SHP77 treated with DMSO at 0.1 percent for 48 hours (cell line): ENCODE measurements around the gene CRKL.
"Not testable (repeated sequence)": the region's sequence is repeated elsewhere in the genome, so short reads cannot be mapped to it uniquely, and the experiment has no call there.

Experiments
- DNase-seq: peaks from one replicate; lab custom pipeline; 2025; lab: John Stamatoyannopoulos, UW

CRKL gene

DNA sequence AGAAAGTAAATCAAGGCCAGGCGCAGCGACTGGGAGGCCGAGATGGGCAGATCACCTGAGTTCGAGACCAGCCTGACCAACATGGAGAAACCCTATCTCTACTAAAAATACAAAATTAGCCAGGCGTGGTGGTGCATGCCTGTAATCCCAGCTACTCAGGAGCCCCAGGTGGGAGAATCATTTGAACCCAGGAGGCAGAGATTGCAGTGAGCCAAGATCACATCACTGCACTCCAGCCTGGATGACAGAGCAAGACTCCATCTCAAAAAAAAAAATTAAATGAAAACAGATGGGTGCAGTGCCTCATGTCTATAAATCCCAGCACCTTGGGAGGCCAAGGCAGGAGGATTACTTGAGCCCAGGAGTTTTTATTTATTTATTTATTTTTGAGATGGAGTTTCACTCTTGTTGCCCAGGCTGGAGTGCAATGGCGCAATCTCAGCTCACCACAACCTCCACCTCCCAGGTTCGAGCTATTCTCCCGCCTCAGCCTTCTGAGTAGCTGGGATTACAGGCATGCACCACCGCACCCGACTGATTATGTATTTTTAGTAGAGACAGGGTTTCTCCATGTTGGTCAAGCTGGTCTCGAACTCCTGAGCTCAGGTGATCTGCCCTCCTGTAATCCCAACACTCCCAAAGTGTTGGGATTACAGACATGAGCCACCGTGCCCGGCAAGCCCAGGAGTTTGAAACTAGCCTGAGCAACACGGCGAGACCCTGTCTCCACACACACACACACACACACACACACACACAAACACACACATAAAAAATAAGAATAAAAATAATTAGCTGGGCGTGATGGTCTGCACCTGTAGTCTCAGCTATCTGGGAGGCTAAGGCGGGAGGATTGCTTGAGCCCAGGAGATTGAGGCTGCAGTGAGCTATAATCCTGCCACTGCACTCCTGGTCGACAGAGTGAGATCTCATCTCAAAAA, 15.8 kb upstream of the CRKL start:
- not testable (repeated sequence) for DNase-seq

DNA sequence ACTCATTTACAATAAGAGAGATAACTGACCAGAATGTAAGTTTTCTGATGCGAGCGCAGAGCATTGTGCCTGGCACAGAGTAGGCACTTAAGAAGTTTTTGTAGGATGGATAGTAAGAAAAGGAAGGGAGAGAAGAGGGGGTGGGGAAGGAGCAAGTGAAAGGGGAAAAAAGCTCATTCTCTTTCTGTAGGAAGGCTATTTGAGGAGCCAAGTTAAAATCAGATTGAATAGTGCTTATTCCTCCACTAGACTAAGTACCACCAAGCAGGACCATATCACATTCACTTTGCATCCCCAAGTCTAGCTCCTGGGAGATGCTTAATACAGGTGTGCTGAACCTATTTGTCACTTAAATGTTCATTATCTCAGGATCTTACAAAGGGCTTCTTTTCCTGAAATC, 14.1 kb upstream of the CRKL start:
- DNase-seq, result no peak

DNA sequence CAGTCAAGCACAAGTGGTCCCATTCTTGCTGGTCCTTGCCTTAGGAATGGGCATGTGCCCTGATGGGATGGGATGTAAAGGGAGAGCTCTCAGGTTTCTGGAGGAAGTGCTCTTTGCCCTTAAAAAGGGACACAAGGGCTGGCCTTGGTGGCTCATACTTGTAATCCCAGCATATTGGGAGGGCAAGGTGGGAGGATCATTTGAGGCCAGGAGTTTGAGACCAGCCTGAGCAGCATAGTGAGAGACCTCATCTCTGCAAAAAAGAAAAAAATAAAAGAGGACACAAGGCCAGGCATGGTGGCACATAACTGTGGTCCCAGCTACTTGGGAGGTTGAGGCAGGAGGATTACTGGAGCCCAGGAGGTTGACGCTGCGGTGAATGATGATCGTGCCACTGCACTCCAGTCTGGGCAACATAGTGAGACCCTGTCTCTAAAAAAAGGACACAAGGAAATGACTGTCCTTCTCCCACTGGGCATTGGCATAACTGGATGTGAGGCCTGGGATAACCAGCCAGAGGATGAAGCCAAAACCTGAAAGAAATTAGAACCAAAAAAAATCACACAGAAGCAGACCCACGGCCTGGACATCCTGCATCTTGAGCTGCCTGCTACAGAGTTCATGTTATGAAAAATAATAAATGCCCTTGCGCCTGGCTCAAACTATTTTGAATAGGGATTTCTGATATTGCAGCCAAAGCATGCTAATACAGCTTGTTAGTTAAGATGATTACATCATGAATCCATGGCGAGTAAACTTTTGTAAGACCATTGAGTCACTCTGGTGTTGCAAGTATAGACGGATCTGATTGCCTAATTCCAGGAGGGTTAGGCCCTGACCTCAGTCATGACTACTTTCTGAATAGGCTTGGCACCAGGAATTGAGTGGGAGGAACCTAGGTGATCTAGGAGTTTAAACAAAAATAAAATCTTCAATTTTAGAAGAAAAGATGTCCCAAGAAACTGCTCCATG, 12.9 kb upstream of the CRKL start:
- DNase-seq, result no peak

DNA sequence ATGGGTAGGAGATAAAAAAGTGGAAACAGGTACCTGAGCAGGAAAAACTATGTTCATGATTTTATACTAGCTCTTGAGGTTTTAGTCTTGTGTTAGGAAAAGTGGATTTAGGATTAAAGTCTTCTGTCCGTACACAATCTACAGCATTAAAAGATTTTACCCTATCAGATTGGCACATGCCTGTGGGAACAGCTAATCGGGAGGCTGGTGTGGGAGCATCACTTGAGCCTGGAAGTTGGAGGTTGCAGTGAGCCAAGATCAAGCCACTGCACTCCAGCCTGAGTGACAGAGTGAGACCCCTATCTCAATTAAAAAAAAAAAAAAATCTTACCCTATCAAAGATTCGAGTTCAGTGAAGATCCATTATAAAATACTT, 12.2 kb upstream of the CRKL start:
- DNase-seq, result no peak

DNA sequence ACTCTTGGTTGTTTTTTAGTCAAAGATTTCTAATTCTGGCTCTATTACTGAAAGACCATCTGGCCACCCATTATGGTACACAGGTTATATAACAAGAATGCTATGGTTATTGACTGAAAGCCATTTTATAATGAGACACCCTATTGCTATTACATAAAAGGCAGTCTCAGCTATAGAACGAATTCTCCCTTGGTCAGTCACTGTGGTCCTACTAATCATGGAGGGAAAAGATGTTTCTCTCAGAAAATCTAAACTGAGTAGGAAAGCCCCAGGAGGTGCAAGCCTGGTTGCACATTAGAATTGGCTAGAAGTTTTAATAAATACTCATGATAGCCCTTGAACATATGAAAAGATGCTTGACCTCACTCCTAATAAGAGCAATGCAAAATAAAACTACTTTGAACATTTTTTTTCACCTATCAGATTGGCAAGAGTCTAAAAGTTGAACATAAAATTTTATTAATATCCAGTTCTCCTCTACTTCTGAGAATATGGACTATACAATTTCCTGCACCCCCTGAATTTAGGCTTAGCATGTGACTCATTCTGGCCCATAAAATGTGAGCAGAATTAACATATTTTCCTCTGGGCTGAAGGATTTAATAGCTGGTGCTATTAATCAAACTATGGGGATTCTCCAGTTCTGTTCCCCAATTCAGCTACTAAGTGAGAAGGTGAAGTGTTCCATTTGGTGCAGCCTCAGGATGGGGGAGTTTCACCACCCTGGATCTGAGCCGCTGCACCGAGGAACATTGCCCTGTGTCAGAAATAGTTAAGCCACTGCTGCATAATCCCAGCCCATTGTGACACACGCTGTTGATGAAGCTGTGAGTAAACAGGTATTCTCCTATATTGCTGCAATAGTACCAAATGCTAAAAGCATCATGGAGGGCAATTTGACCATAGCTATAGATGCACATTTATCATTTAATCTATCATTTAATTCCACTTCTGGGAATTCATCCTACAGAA, 11.5 kb upstream of the CRKL start:
- DNase-seq, result no peak

DNA sequence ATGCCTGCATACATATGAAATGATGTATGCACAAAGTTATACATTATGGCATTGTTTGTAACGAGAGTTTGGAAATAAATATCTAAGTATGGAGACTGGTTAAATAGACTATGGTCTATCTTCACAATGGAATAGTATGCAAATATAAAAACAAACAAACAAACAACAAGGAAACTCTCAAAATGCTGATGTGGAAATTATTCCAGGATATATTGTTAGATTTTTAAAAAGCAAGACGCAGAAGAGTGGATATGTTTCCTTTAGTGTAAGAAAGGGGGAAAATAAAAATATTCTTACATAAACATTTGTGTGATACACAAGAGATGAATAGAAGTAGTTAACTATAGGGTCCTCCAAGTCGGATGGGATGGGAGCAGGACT, 10.8 kb upstream of the CRKL start:
- no peak for DNase-seq

DNA sequence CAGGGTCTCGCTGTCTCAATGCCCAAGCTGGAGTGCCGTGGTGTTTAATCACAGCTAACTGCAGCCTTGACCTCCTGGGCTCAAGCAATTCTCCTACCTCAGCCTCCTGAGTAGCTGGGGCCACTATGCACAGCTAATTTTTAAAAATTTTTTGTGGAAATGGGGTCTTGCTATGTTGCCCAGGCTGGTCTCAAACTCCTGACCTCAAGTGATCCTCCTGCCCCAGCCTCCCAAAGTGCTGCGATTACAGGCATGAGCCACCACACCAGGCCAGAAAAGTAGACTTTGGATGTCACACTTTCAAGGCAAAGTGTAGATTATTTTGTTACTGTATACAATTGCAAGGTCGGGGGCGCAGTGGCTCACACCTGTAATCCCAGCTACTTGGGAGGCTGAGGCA, 8.5 kb upstream of the CRKL start:
- DNase-seq, result not testable (repeated sequence)

DNA sequence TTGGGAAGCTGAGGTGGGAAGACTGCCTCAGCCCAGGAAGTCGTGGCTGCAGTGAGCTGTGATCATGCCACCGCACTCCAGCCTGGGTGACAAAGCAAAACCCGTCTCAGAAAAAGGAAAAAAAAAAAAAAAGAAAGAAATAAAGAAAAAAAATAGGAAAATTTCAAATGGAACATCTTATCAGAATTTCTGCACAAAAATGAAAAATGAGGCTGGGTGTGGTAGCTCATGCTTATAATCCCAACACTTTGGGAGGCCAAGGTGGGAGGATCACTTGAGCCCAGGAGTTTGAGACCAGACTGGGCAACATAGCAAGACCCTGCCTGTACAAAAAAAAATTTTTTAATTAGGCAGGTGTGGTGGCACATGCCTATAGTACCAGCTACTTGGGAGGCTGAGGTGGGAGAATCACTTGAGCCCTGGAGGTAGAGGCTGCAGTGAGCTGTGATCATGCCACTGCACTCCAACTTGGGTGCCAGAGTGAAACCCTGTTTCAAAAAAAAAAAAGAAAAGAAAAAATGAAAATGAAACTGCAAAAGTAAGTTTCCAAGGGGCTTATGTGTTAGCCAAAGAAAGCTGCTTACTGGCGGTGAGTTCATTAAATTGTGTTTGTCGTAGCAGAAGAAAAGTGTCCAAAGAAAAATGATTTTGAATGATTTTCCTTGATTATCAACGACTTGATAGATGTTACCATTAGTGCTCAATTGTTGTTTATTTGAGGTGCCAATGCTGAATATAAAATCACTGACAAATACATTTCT, 7.5 kb upstream of the CRKL start:
- DNase-seq, result no peak

DNA sequence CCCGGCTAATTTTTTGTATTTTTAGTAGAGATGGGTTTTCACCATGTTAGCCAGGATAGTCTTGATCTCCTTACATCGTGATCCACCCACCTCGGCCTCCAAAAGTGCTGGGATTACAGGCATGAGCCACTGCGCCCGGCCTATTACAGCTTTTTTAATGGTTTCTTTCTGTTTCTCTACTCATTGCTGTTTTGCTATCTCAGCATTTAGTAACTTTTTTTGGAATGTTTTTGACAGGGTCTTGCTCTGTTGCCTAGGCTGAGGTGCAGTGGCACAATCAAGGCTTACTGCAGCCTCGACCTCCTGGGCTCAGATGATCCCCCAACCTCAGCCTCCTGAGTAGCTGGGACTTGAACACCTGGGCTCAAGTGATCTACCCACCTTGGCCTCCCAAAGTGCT, 4.7 kb upstream of the CRKL start:
- no peak for DNase-seq

DNA sequence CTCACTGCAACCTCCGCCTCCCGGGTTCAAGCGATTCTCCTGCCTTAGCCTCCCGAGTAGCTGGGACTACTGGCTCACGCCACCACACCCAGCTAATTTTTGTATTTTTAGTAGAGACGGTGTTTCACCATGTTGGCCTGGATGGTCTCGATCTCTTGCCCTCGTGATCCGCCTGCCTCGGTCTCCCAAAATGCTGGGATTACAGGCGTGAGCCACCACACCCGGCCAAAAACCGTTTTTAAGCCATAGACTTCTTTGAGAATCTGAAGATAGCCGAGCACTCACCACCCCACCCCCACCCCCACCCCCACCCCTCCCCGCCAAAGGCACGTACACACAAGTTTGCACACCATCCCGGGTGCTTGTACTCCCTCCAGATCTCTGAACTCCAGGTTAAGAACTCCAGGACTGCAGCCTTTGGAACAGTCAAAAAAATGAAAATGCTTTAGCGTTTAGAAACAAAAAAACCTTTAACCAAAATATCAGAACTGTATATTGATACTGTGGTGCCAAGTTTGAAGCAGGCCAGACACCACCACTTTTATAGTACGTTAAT, 1.5 kb downstream of the CRKL start:
- DNase-seq, result no peak

DNA sequence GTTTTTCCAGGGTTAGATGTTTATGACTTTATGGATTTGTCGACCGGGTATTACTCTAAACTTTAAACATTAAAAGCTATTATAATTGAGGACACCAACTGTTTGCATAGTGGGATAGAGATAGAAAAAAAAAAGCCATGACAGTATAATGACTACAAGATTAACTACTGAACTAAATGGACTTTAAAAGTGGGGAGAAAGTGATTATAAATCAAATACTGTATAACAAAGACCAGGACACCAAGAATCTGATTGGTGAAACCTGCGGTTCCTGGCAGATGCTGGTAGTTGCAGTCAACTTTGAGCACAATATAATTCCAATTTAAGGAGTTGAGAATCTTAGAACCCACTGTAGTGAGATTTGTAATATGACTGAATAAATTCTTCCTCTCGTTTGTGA, 2.5 kb downstream of the CRKL start:
- DNase-seq, result no peak

DNA sequence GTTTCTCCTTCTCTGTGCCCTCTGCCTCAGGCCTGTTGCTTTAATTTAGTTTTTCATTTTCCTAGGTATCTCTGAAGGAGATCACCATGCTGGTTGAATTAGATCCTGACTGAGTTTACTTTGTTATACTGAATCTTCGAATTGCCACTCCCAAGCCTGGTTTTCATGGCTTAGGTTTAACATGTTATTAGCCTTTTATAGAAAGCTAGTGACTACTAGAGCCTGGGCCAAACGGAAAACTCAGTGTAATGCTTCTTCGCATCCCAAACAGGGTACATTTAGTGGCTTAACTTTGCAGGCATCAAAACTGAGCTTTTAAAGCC, 3.6 kb downstream of the CRKL start:
- no peak for DNase-seq

DNA sequence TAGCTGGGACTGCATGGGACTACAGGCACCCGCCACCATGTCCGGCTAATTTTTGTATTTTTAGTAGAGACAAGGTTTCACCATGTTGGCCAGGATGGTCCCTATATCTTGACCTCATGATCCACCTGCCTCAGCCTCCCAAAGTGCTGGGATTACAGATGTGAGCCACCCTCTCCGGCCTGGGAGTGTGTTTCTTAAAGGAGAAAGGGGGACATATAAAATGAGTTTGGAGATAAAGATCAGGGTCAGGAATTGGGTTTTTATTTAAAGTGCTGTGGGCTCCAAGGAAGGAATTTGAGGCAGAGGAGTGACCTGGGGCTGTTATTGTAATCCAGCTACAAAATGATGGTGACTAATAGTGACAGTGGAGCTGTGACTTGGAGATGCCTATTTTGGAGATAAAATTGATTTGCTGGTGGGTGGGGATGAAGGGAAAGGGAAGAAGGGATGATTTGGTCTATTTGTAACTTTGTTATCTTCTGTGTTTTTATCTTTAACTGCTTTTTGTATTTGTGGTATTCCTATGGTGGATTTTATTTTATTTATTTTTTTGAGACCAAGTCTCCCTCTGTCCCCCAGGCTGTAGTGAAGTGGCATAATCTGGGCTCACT, 5.0 kb downstream of the CRKL start:
- DNase-seq, result no peak

DNA sequence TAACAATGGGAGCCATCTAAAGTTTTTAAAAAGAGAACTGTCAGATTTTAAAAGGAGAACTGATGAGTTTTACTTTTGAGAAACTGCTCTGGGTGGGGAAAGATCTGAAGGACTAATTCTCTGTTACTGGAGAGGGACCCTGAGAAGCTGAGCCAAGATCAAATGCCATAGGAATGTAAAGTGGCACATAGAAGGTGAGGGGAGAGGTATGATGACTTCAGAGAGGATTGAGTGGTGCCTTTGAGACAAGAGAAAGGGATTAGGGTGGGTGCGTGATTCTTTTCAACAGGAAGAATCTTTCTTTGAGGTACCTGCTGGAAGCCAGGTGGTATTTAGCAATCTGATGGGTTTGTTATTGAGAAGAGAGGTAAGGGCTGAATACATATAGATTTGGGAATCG, 9.0 kb downstream of the CRKL start:
- DNase-seq, result no peak

DNA sequence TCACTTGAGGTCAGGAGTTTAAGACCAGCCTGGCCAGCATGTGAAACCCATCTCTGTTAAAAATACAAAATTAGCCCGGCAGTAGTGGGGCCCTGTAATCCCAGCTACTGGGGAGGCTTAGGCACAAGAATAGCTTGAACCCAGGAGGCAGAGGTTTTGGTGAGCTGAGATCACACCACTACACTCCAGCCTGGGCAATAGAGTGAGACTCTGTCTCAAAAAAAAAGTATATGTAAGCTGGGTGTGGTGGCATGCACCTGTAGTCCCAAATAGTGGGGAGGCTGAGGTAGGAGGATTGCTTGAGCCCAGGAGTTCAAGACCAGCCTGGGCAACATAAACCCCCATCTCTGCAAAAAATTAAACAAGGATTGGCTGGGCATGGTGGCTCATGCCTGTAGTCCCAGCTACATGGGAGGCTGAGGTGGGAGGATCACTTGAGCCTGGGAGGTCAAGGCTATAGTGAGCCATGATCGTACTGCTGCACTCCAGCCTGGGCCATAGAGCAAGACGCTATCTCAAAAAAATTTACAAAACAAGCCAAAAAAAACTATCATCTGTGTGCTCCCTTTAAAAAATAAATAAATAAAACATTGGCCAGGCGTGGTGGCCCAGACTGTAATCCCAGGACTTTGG, 10.8 kb downstream of the CRKL start:
- DNase-seq, result no peak

DNA sequence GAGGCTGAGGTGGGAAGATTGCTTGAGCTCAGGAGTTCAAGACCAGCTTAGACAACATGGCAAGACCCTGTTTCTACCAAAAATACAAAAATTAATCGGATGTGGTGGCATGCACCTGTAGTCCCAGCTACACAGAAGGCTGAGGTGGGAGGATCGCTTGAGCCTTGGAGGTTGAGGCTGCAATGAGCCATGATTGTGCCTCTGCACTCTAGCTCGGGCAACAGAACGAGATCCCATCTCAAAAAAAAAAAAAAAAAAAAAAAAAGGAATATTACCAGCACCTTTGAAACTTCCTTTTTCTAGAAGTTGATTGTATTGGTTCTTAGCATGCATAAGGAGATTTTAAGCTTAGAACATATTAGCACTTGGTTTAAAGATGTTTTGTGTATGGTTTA, 11.4 kb downstream of the CRKL start:
- no peak for DNase-seq

DNA sequence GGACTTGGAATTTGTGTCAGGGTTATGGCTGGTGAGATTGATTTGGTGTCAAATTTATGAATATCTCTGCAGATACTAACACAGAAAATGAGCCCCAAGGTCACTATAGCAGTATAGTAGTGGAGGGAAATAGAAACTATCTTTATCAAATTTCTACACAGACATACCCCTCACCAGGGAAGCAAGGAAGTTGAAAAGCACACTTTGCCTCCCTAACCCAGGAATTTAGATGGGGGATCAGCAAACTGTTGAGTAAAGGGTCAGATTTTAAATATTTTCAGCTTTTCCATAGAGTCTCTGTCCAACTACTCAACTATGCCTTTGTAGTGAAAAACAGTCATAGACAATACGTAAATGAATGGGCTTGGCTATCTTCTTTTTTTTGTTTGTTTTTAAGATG, 12.8 kb downstream of the CRKL start:
- no peak for DNase-seq

DNA sequence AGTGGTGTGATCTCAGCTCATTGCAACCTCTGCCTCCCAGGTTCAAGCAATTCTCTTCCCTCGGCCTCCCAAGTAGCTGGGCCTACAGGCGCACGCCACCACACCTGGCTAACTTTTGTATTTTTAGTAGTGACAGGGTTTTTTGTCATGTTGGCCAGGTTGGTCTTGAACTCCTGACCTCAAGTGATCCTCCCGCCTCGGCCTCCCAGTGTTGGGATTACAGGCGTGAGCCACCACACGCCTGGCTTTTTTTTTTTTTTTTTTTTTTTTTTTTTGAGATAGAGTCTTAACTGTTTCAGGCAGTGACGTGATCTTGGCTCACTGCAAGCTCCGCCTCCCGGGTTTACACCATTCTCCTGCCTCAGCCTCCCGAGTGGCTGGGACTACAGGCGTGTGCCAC, 13.2 kb downstream of the CRKL start:
- not testable (repeated sequence) for DNase-seq

DNA sequence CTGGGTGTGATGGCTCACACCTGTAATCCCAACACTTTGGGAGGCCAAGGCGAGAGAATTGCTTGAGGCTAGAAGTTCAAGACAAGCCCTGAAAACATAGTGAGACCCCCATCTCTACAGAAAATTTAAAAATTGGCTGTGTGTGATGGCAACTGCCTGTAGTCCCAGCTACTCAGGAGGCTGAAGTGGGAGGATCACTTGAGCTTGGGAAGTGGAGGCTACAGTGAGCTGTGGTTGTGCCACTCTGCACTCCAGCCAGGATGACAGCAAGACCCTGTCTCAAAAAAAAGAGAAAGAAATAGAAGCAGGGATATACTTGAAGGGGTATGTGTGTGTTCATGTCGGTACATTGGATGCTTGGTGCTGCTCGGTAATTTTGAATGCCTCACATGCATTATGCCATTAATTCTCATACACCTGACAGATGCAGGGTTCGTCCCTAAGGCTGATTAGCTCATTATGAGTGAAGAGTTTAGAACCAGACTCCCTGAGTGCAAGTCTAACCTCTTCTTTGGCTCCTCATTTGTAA, 14.0 kb downstream of the CRKL start:
- no peak for DNase-seq

DNA sequence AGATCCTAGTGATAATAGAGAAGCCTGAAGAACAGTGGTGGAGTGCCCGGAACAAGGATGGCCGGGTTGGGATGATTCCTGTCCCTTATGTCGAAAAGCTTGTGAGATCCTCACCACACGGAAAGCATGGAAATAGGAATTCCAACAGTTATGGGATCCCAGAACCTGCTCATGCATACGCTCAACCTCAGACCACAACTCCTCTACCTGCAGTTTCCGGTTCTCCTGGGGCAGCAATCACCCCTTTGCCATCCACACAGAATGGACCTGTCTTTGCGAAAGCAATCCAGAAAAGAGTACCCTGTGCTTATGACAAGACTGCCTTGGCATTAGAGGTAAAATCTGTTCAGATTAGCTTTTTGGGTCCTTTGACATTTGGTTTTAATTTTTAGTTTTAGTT, 16.7 kb downstream of the CRKL start:
- no peak for DNase-seq
